HPDE6-E6E7 (cell line): ENCODE results near the gene LAMC3.
"Not testable (repeated sequence)": the region's sequence is repeated elsewhere in the genome, so short reads cannot be mapped to it uniquely, and the experiment has no call there.

Experiments
- DNase-seq: peaks from one replicate; pipeline ENCODE4 v3.0.0; 2011; ENCODE audit warnings: missing footprints; ENCODE audit errors: extremely low spot score

Gene LAMC3

DNA sequence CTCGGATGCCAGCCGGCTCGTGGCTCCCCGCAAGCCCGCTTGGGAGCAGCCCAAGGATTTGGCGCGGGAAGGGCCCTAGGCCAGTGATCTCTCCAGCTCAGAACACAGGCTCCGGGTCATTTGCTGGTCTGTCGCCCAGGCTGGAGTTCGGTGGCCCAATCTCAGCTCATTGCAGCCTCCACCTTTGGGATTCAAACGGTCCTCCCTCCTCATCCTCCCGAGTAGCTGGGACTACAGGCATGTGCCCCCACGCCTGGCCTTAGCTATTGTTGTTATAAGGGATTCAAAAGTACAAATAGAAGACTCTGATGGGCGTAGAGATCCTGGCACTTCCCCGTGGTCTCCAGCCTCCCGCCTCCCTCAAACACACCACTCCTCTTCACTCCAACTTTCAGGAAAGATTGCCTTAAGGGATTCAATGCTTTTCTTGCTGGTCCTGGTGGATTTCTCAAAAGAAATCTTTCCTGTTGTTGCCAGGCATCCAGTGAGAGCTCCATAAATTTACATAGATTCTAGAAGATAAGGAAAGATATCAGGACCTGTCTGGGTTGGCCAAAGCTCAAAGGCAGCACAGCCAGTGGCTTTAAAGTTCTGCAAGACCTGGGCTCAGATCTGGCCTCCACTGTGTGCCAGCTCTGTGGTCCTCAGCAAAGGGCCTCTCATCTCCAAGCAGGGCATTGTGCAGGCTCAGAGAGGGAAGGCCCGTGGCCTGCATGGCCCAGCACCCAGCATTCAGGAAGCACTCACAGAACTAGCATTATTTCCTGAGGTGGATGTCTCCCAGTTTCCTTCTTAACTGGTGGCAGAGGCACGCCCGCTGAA lies 88.4 kb downstream of the LAMC3 start:
- DNase-seq = no peak

- no peak for DNase-seq
Measured at GRCh38 chr9:131097948-131098278, 88.9 kb downstream of the LAMC3 start.

DNA sequence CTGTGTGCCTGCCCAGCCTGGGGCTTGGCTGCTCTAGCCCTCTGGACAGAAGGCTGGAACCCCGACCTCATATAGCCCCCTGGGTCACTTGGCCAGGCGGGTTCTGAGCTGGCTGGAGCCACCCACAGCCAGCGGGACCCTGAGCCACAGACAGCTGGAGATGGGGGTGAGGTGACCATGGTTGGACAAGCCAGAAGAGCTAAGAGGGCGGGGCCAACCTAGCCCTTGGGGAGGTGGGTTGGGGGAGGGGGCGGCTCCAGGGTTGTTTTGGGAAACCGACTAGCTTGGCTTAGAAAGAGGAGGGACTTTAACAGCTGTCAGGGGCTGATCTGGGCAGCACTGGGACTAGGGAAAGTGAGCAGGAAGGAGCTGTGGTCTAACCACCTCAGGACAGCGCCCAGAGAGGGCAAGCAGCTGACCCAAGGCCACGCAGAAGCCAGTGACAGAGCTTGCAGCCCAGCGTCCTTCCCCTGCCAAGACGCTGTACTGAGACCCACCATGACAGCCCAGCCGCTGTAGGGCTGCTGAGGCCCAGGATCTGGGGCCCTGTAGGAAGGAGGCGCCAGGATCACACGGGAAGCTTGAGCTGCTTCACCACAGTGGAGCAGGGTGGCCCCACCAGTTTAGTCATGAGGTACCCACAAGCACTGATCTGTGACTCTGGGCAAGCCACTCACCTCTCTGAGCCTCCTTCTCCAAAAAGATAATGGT lies 89.6 kb downstream of the LAMC3 start:
- no peak for DNase-seq

DNA sequence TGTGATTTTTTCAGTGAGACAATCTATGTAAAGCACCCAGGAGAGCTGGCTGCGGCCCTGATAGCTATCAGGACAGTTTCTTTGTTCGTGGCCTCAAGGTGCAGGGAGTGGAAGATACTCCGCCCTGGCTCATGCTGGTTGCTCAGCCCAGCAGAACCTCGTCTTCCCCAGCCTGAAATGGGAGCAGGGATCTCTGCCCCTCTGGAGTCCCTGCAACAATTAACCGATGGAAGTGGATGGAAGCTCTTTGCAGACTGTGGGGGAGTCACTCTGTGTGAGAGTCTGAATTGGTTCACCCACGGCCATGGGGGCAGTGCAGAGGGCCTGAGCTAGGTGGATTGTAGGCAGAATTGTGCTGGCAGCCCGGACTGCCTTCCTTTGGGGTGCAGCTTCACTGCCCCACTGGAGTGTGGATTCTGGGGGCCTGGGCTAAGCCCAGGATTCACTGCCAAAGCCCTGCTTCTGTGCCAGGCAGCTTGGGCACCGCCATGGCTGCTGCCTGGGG lies 90.2 kb downstream of the LAMC3 start:
- no peak for DNase-seq

GRCh38 chr9:131099845-131100244 lies 90.9 kb downstream of the LAMC3 start:
- not testable (repeated sequence) for DNase-seq

GRCh38 chr9:131100445-131100844 lies 91.5 kb downstream of the LAMC3 start:
- no peak for DNase-seq

- DNase-seq = no peak
Measured at GRCh38 chr9:131101207-131101964, 92.4 kb downstream of the LAMC3 start.

DNA sequence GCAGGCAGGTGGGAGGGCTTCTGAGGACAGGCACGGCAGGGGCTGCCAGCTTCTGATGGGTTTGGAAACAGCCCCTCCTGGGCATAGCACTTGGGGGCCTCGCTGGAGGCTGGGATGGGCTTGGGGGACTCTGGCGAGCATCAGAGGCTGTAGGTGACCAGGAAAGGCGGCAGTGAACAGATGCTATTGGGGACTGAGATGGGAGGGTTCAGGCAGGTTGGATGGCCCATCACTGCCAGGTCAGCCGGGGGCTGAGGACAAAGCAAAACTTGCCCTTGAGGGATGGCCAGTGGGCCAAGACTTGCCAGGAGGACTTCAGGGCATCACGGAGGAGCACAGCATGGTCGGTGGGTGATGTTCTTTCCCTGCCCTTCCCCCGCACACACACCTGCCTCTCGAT lies 94.0 kb downstream of the LAMC3 start:
- no peak for DNase-seq

DNA sequence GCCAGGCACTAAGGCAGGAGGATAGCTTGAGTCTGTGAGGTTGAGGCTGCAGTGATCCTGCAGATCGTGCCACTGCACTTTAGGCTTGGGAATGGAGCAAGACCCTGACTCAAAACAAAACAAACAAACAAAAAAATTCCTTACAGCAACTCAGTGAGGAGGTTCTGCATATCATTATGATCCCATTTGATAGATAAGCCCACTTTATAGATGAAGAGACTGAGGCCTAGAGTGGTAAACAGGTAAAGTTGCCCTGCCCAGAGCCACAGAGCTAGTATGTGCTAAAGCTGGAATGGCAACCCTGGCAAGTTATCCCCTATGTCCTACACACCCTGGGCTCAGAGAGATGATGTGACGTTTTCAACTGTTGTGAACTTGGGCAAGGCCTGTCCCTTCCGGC lies 94.6 kb downstream of the LAMC3 start:
- no peak for DNase-seq

DNA sequence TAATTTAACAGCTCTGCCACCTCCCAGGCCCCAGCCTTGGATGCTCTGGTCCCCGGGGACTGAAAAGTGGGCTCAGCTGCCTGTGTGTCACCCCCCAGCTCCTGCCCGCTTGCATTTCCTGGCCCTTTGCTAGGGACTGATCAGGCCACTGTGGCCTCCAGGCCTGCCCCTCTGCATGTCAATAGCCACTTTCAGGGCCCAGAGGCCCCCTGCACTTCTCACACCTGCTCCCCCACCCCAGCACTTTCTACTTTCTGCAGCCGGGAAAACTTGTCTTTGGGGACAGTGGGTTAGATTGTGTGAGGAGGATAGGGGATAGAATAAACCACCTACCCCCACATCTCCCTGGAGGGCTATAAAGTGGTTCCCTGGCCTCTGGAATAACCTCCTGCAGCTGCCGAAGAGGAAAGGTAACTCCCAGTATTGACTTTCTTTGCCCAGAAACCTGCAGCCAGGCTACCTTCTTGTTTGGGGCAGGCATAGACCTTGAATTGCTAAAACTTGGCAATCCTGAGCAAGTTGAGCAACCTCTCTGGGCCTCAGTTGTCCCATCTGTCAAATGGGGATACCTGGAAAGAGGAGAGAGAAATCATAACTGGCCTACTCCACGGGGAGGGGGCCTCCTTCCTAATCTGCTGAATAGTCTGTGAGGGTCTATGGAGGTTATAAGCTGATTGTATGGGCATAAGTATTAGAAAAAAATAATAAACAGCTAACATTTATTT lies 95.2 kb downstream of the LAMC3 start:
- no peak for DNase-seq

- no peak for DNase-seq
Measured at GRCh38 chr9:131105952-131106351, 97.0 kb downstream of the LAMC3 start.

DNA sequence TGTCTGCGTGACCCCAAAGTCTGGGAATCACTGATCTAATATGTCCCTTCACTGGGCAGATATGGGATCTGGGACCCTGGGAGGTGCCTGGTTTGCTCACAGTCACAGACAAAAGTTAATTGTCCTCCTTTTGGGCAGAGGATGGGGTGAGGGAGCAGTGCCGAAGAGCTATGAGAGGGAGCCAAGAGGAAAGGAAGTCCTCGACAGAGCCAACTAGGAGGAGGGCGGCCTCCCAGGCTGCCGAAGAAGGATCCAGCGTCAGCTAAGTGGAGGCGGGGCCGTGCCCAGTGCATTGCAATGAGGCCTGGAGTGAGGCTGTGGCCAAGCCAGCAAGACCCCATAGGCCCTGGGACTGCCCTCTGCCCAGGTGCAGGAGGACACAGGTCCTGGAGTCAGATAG lies 98.8 kb downstream of the LAMC3 start:
- no peak for DNase-seq

DNA sequence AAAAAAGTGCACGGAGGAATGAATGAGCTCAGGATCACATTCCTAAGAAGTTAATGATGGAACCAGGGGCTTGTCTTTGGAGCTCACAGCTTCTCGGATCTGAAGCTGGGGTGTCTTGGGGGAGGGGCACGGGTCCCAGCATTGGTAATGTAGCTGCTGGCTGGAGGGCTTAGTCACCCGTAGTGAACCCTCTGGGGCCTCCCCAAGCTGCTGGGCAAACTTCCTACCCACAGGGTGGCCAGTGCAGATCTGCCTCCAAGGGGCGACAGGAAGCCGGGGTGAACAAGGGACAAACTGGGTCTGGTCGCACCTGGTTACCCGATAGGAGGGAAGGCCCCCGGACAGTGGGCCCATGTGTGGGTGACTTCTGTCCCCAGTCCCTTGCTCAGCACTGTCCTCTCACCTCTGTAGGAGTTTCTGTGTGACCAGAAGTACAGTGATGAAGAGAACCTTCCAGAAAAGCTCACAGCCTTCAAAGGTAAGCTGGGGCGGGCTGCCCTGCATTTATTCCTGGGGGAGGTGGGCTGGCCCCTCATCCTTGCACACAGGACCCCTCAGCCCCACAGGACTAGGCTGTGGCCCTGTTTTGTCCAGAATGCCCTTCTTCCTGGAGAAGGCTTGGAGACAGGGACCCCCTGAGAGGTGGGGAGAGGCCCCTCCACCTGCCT lies 102.3 kb downstream of the LAMC3 start:
- no peak for DNase-seq

DNA sequence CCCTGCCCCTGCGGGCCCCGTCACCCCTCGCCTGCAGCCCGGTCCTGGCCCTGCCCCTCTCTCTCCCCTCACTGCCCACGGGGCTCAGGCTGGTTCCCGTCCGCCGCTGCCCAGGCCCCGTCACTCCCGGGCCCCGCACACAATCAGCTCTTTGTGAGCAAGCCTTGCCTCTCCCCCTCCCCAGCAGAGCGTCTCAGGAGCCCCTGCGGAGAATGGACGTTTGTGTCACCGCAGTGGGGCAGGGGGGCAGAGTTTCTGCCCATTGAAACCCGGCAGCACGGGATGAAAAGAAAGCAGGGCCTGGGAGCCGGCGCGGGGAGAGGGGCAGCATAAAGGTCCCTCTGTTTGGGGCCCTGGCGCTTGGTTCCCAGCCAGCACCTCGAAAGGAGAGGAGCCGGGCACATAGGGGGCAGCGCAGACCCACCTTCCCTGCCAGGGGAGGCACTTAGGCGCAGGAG lies 102.9 kb downstream of the LAMC3 start:
- no peak for DNase-seq

DNA sequence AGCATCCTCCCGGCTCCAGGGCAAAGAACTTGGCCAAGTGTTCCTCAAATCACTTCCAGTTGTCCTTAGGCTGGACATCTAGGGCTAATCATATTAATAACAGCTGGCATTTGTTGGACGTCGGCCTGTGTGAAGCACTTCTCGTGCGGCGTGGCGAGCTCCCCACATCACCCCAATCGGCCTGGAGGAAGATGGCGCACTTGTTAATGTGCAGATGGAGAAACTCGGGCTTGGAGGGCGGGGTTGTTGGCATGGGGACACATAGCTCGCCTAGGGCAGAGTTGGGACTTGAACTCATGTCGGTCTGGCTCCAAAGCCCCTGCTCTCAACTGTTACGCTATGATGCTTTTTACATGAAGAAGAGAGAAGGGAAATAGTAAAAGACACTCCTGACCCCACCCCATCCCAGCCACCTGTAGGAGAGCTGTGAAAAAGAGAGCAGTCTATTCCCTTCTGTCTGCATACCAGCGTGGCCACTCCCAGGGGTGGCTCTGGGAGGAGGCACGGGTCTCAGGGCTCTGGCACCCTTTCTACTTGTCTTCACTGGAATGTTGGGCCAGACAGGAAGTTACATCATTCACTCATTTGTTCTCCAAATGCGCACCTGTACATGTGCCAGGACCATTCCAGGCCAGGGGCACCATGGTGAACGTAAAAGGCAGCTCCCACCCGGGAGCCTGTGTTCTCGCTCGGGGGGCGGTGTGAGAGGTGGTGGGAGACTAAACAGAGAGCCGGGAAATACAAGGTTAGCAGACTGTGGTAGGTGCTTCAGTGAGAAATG lies 103.6 kb downstream of the LAMC3 start:
- DNase-seq = no peak

- no peak for DNase-seq
Measured at GRCh38 chr9:131113655-131114054, 104.7 kb downstream of the LAMC3 start.

DNA sequence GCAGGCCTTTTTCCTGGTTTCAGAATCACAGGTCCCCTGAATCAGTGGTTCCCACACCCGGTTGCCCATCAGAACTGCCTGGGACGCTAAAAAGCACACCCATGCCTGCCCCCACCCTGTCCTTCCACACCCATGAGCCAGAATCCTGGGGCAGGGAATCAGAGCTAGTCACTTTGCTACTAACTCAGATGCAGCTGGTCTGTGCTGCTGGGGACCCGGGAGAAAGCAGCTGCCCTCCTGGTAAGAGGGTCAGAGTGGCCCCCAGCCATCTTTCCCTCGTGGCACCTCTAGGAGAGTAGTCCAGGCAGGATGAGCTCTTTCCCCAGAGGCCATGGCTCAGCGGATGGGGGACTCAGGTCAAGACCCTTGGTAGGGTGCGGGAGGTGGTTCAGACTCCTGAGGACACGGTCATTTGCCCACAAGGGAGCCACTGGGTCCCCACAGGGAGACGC lies 105.1 kb downstream of the LAMC3 start:
- no peak for DNase-seq

GRCh38 chr9:131115360-131115742 lies 106.4 kb downstream of the LAMC3 start:
- not testable (repeated sequence) for DNase-seq

DNA sequence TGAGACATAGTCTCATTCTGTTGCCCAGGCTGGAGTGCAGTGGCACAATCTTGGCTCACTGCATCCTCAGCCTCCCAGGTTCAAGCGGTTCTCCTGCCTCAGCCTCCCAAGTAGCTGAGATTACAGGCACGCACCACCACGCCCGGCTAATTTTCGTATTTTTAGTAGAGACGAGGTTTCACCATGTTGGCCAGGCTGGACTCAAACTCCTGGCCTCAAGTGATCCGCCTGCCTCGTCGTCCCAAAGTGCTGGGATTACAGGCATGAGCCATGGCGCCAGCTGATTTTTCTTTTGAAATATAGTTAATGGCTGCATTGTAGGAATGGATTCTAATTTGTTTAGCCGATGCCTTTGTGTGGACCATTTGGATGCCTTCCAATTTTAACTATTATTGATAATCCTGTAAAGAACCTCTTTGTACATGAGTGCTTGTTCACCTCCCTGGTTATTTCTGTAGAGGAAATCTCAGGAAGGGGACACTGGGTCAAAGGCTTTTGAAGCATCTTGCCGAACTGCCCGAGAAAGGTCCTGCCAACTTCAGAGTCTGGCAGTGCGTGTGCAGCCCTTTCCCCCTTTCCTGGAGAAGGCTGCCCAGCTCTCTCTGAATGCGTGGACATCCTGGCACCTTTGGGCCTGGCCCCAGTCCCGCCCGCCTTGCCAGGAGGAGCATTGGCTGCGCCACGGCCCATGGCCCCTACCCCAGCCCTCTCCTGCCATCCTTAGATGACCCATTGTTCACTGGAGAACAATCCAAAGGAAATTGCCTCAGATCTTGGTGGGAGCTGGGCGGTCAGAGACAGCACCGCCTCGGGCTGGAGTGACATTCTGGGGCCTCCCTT lies 107.5 kb downstream of the LAMC3 start:
- DNase-seq = no peak
